RWPE2 (cell line): Measurements from ENCODE around the gene ALG9.

Experiments
- ATAC-seq: fragments of 200-7000 bp; cut with Tn5 transposase; 3 replicates; pipeline ENCODE4 v1.9.1; 2021; ENCODE audit warnings: low read depth
- DNase-seq: peaks from one replicate; pipeline ENCODE4 v3.0.0-alpha.2; 2020; ENCODE audit warnings: low spot score
- H3K27ac ChIP-seq: fragments of 450-650 bp; 2 replicates; pipeline ENCODE4 v1.5.1; 2017; ENCODE audit warnings: mild to moderate bottlenecking; ENCODE audit not compliant: poor library complexity, severe bottlenecking
- H3K27me3 ChIP-seq: fragments of 250-450 bp; sonication (Bioruptor Pico); 2 replicates; pipeline ENCODE4 v1.5.1; 2021; ENCODE audit warnings: mild to moderate bottlenecking, moderate library complexity; ENCODE audit not compliant: insufficient read depth, poor library complexity, severe bottlenecking
- H3K36me3 ChIP-seq: fragments of 250-450 bp; sonication (Bioruptor Pico); 2 replicates; pipeline ENCODE4 v1.5.1; 2020; ENCODE audit warnings: low read depth, mild to moderate bottlenecking, moderate library complexity
- H3K4me1 ChIP-seq: fragments of 250-450 bp; sonication (Bioruptor Pico); 2 replicates; pipeline ENCODE4 v1.5.1; 2021; ENCODE audit warnings: mild to moderate bottlenecking, moderate library complexity; ENCODE audit not compliant: insufficient read depth, poor library complexity, severe bottlenecking
- H3K4me3 ChIP-seq: fragments of 250-450 bp; sonication (Bioruptor Pico); 2 replicates; pipeline ENCODE4 v1.5.1; 2021; ENCODE audit warnings: mild to moderate bottlenecking, moderate library complexity; ENCODE audit not compliant: severe bottlenecking
- H3K9me3 ChIP-seq: fragments of 250-450 bp; sonication (Bioruptor Pico); 2 replicates; pipeline ENCODE4 v1.5.1; 2021; ENCODE audit warnings: mild to moderate bottlenecking, moderate library complexity; ENCODE audit not compliant: severe bottlenecking
- CTCF ChIP-seq: fragments of 450-650 bp; IDR thresholded peaks from one replicate; pipeline ENCODE4 v1.5.1; 2017; ENCODE audit warnings: mild to moderate bottlenecking, moderate library complexity; ENCODE audit not compliant: poor library complexity, severe bottlenecking

ALG9 gene

GRCh38 chr11:111812211-111812610, 59.2 kb downstream of the ALG9 start:
- no peaks in the 10 kb centered on the region for H3K4me1 ChIP-seq
- no peaks in the 10 kb centered on the region for H3K27me3 ChIP-seq
- H3K36me3 ChIP-seq: peaks cover 12% of the 10 kb centered on the region
- ATAC-seq (no peak), DNase-seq (no peak)
- no peak for TF ChIP-seq CTCF
- no peak overlapping the region for H3K27ac ChIP-seq
- H3K4me3 ChIP-seq: no peak overlapping the region
- H3K9me3 ChIP-seq: no peaks in the 10 kb centered on the region

- Histone ChIP-seq H3K27me3 (no peaks in the 10 kb centered on the region), H3K27ac (no peak overlapping the region), H3K36me3 (peaks cover 12% of the 10 kb centered on the region), H3K4me1 (no peaks in the 10 kb centered on the region), H3K4me3 (no peak overlapping the region), H3K9me3 (no peaks in the 10 kb centered on the region)
- DNase-seq (no peak), ATAC-seq (no peak)
- no peak for TF ChIP-seq CTCF
Measured at GRCh38 chr11:111811445-111811844, 59.9 kb downstream of the ALG9 start.

GRCh38 chr11:111808834-111809233, 62.5 kb downstream of the ALG9 start:
- no peak for ATAC-seq
- Histone ChIP-seq H3K27ac (no peak overlapping the region), H3K4me3 (no peak overlapping the region), H3K9me3 (no peaks in the 10 kb centered on the region), H3K4me1 (no peaks in the 10 kb centered on the region), H3K27me3 (no peaks in the 10 kb centered on the region), H3K36me3 (peaks cover 15% of the 10 kb centered on the region)
- TF ChIP-seq CTCF: no peak
- no peak for DNase-seq

DNA sequence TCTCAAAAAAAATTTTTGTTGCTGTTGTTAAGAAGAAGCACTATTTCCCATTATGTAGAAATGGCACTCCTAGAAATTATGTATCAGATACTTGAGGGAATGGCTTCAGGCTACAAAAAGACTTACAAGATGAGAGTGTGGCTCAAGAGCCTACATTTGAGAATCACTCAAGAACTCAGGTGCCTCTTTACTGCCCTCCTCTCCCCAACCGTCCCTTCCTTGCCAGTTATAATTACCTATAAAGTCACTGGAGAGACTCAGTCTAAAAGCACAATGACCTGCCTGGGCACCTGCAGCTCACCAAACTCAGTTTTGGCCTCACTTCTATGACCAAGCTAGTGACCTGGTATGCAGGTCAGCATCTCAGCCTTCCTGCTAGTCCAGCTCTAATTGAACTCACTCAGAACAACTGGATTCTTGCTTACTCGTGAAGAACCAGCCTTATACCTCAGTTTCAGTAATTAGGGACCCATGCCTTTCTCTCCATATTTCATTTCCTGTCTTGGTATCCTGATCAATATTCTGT, 63.3 kb downstream of the ALG9 start:
- Histone ChIP-seq H3K27ac (no peak overlapping the region), H3K36me3 (peaks cover 15% of the 10 kb centered on the region), H3K9me3 (no peaks in the 10 kb centered on the region), H3K27me3 (no peaks in the 10 kb centered on the region), H3K4me1 (no peaks in the 10 kb centered on the region), H3K4me3 (no peak overlapping the region)
- ATAC-seq: no peak
- TF ChIP-seq CTCF: no peak
- no peak for DNase-seq

DNA sequence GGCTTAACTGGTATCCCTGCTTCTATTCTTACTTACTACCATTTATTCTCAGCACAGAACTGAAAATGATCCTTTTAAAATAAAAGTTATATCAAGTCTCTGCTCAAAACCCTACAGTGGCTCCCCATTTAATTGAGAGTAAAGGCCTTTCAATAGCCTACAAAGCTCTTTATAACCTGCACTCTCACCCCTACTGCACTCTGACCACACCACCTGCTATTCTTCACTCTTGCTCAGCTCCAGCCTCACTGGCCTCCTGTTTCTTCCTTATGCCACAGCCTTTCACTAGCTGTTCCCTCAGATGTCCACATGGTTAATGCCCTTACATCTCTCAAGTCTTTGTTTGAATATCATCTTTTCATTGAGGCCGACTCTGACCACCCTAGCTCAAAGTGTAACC, 64.3 kb downstream of the ALG9 start:
- no peak overlapping the region for H3K27ac ChIP-seq
- H3K4me3 ChIP-seq: no peak overlapping the region
- H3K27me3 ChIP-seq: no peaks in the 10 kb centered on the region
- ATAC-seq (no peak), DNase-seq (no peak)
- peaks cover 16% of the 10 kb centered on the region for H3K36me3 ChIP-seq
- no peaks in the 10 kb centered on the region for H3K9me3 ChIP-seq
- no peaks in the 10 kb centered on the region for H3K4me1 ChIP-seq
- TF ChIP-seq CTCF: no peak
